Neural crest cell (in vitro differentiated cells): ENCODE measurements around the gene WNT5B. TPM values are rescaled to one million over a fixed set of nuclear protein-coding genes. Genes with fewer than 3 reads are reported as not detected.
"Not testable (repeated sequence)": the region's sequence is repeated elsewhere in the genome, so short reads cannot be mapped to it uniquely, and the experiment has no call there.

Experiments
- DNase-seq: peaks from one replicate; pipeline ENCODE4 v3.0.0; 2021; ENCODE audit warnings: low read depth, mixed read lengths, low spot score
- H3K27ac Mint-ChIP-seq: one replicate; pipeline ENCODE4 v1.8.0; 2021; ENCODE audit warnings: mild to moderate bottlenecking, mixed read lengths; ENCODE audit not compliant: unreplicated experiment
- H3K27me3 Mint-ChIP-seq: 2 replicates; pipeline ENCODE4 v1.8.0; 2021; ENCODE audit warnings: low read depth, mild to moderate bottlenecking, mixed read lengths
- H3K36me3 Mint-ChIP-seq: 2 replicates; pipeline ENCODE4 v1.8.0; 2021; ENCODE audit warnings: low read depth, mild to moderate bottlenecking, mixed read lengths
- H3K4me1 Mint-ChIP-seq: 2 replicates; pipeline ENCODE4 v1.8.0; 2021; ENCODE audit warnings: mixed read lengths
- H3K4me3 Mint-ChIP-seq: one replicate; pipeline ENCODE4 v1.8.0; 2021; ENCODE audit warnings: mild to moderate bottlenecking, mixed read lengths
- H3K9me3 Mint-ChIP-seq: 2 replicates; pipeline ENCODE4 v1.8.0; 2021; ENCODE audit warnings: mixed read lengths
- CTCF ChIP-seq: fragments of 200-600 bp; sonication (generic); conservative IDR thresholded peaks from 2 replicates; pipeline ENCODE4 v1.5.0; 2021; ENCODE audit warnings: antibody characterized with exemption, mild to moderate bottlenecking
- total RNA-seq: library from RNA; stranded (reverse); gene quantifications from 2 replicates; pipeline ENCODE4 v1.2.1, GENCODE V29; 2021

WNT5B gene
- total RNA-seq, 1 donor from 2014 or later = 14.2 TPM

- TF ChIP-seq CTCF = no peak
- Mint-ChIP-seq H3K9me3 (no peaks in the 10 kb centered on the region), H3K27ac (peak within 1 kb of the TSS; percentile 64), H3K27me3 (peaks cover 6% of the 10 kb centered on the region), H3K4me1 (peaks cover 60% of the 10 kb centered on the region), H3K36me3 (peaks cover 6% of the 10 kb centered on the region), H3K4me3 (peak within 1 kb of the TSS; percentile 90)
- DNase-seq = peak; percentile 89
These were observed 34.6 kb upstream of the WNT5B start, which contains the start of gene FBXL14 for GRCh38 chr12:1594261-1595025. TSS of gene FBXL14 (minus strand) at chr12:1594581. CDS start at chr12:1594066, 515 bp downstream.

DNA sequence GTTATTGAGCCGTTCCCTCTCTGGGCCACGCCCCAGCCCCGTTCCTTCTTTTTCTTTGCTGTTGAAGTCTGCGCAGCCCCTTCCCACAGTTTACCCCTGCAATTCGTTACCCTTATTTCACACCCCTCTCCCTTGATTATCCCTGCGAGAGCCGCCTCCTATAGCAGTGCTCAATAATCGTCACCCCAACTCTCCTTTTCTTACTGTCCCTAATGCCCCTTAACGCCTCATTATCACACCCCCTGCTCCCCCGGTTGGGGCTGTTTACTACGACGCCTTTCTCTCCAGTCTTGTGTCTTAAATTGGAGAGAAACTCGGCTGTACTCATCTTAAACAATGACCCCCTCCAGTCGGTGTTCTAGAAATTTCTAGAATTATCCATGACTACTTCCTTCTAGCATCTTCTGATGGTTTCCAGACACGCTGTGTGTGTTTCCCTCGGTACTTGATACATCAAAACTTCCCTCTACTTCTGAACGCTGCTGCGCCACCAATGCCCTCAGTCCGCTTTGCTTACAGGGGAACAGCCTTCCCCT is 33.9 kb upstream of the WNT5B start:
- Mint-ChIP-seq H3K36me3 (peaks cover 6% of the 10 kb centered on the region), H3K4me3 (peak overlapping the region; percentile 87), H3K4me1 (peaks cover 53% of the 10 kb centered on the region), H3K9me3 (no peaks in the 10 kb centered on the region), H3K27ac (peak overlapping the region; percentile 64), H3K27me3 (peaks cover 6% of the 10 kb centered on the region)
- no peak for DNase-seq
- TF ChIP-seq CTCF = no peak

- Mint-ChIP-seq H3K9me3 (no peaks in the 10 kb centered on the region), H3K27ac (peak overlapping the region; percentile 64), H3K4me3 (peak overlapping the region; percentile 87), H3K36me3 (peaks cover 6% of the 10 kb centered on the region), H3K27me3 (peaks cover 6% of the 10 kb centered on the region), H3K4me1 (peaks cover 46% of the 10 kb centered on the region)
- no peak for DNase-seq
- no peak for TF ChIP-seq CTCF
These were observed 33.2 kb upstream of the WNT5B start for GRCh38 chr12:1595690-1596347.

DNA sequence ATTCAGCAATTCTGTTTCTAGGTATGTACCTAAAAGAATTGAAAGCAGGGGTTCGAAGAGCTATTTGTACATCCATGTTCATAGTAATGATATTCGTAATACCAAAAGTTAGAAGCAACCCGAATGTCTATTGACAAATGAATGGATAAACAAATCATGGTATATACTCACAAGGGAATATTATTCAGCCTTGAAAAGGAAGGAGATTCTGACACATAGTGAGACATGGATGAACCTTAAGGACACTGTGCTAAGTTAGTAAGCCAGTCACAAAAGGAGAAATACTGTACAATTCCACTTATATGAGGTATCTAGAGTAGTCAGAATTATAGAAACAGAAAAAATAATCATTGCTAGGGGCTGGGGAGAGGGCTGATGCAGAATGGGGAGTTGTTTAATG is 30.3 kb upstream of the WNT5B start:
- H3K4me3 Mint-ChIP-seq = no peak overlapping the region
- peaks cover 29% of the 10 kb centered on the region for H3K4me1 Mint-ChIP-seq
- H3K27me3 Mint-ChIP-seq = peaks cover 10% of the 10 kb centered on the region
- H3K36me3 Mint-ChIP-seq = no peaks in the 10 kb centered on the region
- no peak overlapping the region for H3K27ac Mint-ChIP-seq
- no peak for TF ChIP-seq CTCF
- DNase-seq = no peak
- no peaks in the 10 kb centered on the region for H3K9me3 Mint-ChIP-seq

DNA sequence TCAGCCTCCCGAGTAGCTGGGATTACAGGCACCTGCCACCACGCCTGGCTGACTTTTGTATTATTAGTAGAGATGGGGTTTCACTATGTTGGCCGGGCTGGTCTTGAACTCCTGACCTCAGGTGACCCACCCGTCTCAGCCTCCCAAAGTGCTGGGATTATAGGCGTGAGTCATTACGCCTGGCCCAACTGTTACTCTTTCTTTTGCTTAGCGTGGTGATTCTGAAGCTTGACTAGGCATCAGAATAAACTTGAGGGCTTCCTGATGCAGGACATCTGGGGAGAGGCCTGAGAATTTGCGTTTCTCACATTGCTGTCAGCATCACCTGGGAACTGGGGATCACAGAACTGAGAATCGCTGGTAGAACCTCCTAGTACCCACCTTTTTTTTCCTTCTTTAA is 26.3 kb upstream of the WNT5B start:
- Mint-ChIP-seq H3K27me3 (peaks cover 18% of the 10 kb centered on the region), H3K4me1 (peaks cover 28% of the 10 kb centered on the region)
- H3K36me3 Mint-ChIP-seq, H3K4me3 Mint-ChIP-seq, H3K9me3 Mint-ChIP-seq, H3K27ac Mint-ChIP-seq, DNase-seq: not testable (repeated sequence)
